Right ventricle myocardium inferior (tissue), 1 donor: Measurements from ENCODE around the gene TLNRD1. TPM values are rescaled to one million over a fixed set of nuclear protein-coding genes. Genes with fewer than 3 reads are reported as not detected.

Experiments used
- ATAC-seq: fragments of 200-7000 bp; cut with Tn5 transposase; one replicate; pipeline ENCODE4 v1.9.1; 2020; ENCODE audit warnings: mild to moderate bottlenecking, moderate library complexity
- DNase-seq: peaks from one replicate; pipeline ENCODE4 v3.0.0; 2021; ENCODE audit errors: missing footprints
- intact Hi-C: fragments of 100-400 bp; cut with DNase I; formaldehyde crosslinking; loops from one replicate; pipeline ENCODE4 v1.11.0; 2022
- total RNA-seq: library from RNA; stranded (reverse); fragmentation: NEBNext Ultra II Directional; extraction: Animal tissue kit (Norgen Biotek cat#: 25700); gene quantifications from one replicate; pipeline ENCODE4 v1.2.1, GENCODE V29; 2021
- donor health status: DM: no; HTN: yes; CAD: no; lungs with severe emphysema.

The TLNRD1 gene
- total RNA-seq, 1 donor from 2014 or later, result 7.1 TPM

DNA sequence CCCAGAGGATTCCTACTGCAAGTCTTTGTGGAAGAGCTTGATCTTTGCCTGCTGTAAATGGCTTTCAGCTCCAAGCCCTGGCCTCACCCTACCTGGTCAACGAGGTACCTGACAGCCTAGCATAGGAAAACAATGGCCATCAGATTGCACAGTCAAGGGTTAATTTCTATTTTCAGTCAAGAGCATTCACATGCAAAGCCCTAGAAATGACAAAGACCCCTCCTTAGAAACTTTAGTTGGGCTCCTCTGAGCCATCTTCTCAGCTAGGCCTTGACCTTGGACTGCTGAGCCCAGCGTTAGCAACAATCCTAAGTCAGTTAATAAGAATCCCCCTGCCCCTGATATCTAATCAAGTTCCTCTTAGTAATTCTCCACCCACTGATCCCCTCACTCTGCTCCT, 29.6 kb upstream of the TLNRD1 start:
- intact Hi-C loops, result loop anchor here (2.0 kb wide), 1 partner anchor 514 kb away; no protein-coding TSS in a partner anchor
- no peak for DNase-seq
- no peak for ATAC-seq

GRCh38 chr15:80972276-80972675, 28.4 kb upstream of the TLNRD1 start:
- no peak for ATAC-seq
- intact Hi-C loops, result no loop called here
- DNase-seq, result no peak

DNA sequence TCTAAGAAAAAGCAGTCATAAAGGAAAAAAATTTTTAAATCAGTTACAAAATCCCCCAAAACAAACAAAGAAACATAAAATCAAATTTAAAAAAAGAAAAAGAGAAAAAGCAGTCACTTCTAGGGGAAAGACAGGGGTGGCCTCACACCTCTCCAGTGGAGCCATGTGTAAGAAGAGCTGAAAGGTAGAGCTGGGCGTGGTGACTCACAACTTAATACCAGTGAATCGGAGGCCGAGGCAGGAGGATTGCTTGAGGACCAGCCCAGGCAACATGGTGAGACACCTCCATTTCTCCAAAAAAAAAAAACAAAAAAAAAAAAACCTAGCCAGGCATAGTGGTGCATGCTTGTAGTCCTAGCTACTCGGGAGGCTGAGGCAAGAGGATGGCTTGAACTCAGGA, 25.8 kb upstream of the TLNRD1 start:
- ATAC-seq, result no peak
- no peak for DNase-seq
- intact Hi-C loops, result loop anchor here (5.0 kb wide), 1 partner anchor 292 kb away; no protein-coding TSS in a partner anchor

DNA sequence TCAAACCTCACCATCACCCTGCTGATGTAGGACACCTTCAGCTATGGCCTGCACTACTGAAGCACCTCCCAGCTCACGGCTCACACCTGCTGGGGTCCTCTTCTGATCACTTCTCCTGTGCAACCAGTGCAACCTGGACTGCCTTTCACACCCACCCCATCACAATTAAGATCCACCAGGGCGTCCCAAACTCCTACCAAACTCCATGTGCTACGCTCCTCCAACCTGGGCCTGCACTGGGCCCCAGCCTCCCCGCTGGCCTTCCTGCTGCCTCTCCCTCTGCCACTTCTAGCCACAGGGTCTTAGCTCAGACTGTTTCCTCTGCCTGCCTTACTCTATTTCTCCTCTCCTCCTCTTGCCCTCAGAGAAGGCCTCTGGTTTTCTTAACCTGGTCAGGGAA, 23.9 kb upstream of the TLNRD1 start:
- DNase-seq (no peak), ATAC-seq (no peak)
- intact Hi-C loops, result loop anchor here (5.0 kb wide), 1 partner anchor 290 kb away; no protein-coding TSS in a partner anchor

GRCh38 chr15:80977627-80978036, 23.1 kb upstream of the TLNRD1 start:
- DNase-seq (no peak), ATAC-seq (peak; percentile 77)
- intact Hi-C loops, result loop anchor here (5.0 kb wide), 1 partner anchor 290 kb away; no protein-coding TSS in a partner anchor

DNA sequence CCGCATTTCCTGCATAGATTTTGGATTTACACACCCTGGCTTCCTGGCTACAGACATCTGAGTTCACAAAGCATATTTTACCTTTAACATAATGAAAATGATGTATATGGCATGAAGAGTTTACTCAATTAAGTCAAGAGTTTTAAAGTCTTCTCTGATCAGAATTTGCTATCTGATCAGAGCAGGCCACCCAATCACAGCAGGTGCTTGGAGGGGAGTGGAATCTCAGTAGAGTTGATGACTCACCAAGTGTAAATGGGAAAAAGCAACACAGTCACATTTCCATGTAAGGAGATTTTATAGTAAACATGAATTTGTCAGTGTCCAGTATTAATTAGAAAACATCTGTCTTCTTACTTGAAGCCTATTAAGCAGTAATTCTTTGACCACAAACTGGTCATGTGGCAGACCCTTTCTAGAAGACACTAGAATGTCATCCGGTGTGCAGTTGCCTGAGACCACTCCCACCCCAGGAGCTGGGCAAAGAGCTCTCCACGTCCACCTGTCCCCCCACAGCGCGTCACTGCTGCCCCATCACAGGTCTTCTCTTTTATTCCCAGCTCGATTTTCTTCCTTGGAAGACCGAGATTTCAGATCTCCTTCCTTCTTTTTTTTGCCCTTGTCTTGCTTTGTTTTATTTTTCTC, 21.9 kb upstream of the TLNRD1 start:
- DNase-seq, result no peak
- no peak for ATAC-seq
- intact Hi-C loops, result loop anchor here (5.0 kb wide), 1 partner anchor 288 kb away; no protein-coding TSS in a partner anchor

DNA sequence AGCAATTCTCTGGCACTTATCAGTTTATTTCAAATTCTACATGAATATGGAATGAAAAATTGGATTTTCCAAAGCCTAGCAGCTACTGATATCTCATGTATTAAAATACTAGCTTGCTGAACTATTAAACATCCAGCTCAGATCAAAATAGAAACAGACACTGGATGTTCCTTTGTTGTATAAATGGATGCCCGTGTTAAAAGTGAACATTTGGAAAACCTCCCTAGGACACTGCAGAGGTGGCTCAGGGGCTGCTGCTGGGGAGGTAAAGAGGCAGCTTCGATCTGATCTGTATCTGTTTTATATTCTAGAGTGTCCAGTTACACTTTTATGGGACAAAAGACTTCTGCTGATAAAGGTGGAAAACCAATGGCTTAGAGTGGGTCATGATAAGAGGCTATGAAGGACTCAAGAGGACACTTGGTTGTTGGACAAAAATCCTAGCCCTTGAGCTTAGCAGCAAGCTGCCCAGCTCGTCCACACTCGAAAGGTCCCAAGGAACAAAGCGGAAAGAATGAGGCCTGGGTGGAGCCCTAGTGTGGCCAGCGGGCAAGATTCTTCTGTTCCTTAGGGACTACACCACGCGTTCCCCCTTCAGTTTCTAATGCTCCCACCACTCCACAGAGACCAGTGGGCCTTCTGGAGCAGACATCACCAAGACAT, 21.1 kb upstream of the TLNRD1 start:
- DNase-seq (no peak), ATAC-seq (no peak)
- intact Hi-C loops, result loop anchor here (5.0 to 10.0 kb wide), 2 partner anchors 285 to 288 kb away; partner anchors contain the start of gene ABHD17C

DNA sequence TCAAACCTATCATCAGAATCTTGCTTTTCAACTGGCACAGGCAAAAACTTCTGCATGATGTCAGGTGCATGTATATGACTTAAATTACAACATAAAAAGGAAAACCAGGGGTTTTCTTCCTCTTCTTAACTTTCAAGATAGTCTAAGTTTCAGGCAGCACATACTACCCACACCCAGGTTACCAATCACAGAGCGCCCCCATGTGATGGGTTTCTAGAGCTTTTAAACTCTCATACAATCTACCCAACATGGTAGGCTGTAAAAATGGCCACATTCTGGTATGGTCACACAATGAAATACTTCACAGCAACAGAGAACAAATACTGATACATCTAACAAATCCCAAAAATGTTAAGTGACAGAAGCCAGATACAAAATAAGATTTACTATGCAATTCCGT, 18.5 kb upstream of the TLNRD1 start:
- no peak for ATAC-seq
- DNase-seq, result no peak
- intact Hi-C loops, result loop anchor here (10.0 kb wide), 1 partner anchor 287 kb away; the partner anchor contains the start of gene ABHD17C

DNA sequence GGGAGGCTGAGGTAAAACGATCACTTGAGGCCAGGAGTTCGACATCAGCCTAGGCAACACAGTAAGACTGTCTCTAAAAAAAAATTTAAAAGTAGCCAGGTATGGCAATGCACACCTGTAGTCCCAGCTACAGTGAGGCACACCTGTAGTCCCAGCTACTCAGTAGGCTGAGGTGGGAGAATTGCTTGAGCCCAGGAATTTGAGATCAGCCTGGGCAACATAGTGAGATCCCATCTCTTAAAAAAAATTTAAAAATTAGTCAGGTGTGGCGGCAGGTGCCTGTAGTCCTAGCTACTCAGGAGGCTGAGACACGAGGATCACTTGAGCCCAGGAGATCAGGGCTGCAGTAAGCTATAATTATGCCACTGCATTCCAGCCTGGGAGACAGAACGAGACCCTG, 17.9 kb upstream of the TLNRD1 start:
- intact Hi-C loops, result loop anchor here (10.0 kb wide), 1 partner anchor 288 kb away; the partner anchor contains the start of gene ABHD17C
- no peak for ATAC-seq
- no peak for DNase-seq

GRCh38 chr15:80984856-80985255, 15.9 kb upstream of the TLNRD1 start:
- no peak for ATAC-seq
- DNase-seq, result no peak
- intact Hi-C loops, result loop anchor here (10.0 kb wide), 1 partner anchor 290 kb away; the partner anchor contains the start of gene ABHD17C

DNA sequence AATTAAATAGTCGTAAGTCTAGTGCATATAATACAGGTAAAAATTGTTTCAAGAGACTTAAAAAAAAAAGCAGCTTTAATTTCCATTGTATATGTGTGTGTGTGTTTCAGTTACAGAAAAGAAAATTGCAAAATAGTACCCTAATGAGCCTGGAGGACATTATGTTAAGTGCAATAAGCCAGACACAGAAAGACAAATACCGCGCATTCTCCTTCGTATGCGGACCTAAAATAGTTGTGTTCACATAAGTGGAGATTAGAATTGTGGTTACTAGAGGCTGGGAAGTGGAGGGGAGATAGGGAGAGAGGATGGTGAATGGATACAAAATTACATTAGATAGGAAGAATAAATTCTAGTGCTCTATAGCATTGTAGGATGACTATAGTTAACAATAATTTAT, 14.7 kb upstream of the TLNRD1 start:
- ATAC-seq (no peak), DNase-seq (no peak)
- intact Hi-C loops, result loop anchor here (10.0 kb wide), 1 partner anchor 291 kb away; the partner anchor contains the start of gene ABHD17C

DNA sequence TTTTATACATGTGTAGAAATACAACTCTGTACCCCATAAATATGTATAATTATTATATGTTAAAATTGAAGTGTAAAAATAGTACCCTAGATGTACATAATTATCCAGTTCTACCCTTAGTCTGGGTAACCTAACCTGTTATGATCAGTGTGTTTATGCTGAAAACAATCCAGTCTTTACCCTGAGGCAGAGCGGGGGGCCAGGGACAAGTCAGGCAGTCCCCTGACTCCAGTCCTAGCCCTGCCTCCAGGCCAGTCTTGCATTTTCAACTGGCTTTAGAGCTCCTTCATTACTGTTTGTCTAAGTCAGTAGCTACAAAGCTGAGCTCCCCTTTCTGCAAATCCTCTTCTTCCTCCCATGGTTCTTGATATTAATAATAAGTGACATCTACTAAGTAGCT, 14.2 kb upstream of the TLNRD1 start:
- ATAC-seq (no peak), DNase-seq (no peak)
- intact Hi-C loops, result loop anchor here (10.0 kb wide), 1 partner anchor 292 kb away; the partner anchor contains the start of gene ABHD17C

- ATAC-seq (no peak), DNase-seq (no peak)
- intact Hi-C loops, result loop anchor here (10.0 kb wide), 1 partner anchor 293 kb away; the partner anchor contains the start of gene ABHD17C
These were observed 12.5 kb upstream of the TLNRD1 start for GRCh38 chr15:80988148-80988796.

DNA sequence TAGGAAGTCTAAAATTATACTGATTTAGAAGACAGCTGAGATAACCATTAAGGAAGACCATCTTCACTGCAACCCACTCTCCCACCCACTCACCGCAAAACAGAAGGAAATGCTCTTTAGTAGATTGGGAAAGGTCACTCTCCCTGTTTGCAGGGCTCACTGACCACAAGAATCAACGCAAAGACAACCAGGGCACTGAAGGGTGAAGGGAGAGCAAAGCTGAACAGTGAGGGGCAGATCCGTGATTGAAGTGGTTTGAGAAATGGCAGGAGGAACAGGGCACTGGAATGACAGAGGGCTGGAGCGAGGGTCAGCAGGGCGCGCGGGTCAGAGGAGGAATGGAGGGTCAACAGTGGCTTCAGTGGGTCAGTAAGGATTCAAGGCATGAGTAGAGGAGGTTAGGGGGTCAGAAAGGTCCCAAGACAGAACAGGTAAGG, 11.6 kb upstream of the TLNRD1 start:
- intact Hi-C loops, result loop anchor here (10.0 kb wide), 1 partner anchor 294 kb away; the partner anchor contains the start of gene ABHD17C
- ATAC-seq (no peak), DNase-seq (no peak)

DNA sequence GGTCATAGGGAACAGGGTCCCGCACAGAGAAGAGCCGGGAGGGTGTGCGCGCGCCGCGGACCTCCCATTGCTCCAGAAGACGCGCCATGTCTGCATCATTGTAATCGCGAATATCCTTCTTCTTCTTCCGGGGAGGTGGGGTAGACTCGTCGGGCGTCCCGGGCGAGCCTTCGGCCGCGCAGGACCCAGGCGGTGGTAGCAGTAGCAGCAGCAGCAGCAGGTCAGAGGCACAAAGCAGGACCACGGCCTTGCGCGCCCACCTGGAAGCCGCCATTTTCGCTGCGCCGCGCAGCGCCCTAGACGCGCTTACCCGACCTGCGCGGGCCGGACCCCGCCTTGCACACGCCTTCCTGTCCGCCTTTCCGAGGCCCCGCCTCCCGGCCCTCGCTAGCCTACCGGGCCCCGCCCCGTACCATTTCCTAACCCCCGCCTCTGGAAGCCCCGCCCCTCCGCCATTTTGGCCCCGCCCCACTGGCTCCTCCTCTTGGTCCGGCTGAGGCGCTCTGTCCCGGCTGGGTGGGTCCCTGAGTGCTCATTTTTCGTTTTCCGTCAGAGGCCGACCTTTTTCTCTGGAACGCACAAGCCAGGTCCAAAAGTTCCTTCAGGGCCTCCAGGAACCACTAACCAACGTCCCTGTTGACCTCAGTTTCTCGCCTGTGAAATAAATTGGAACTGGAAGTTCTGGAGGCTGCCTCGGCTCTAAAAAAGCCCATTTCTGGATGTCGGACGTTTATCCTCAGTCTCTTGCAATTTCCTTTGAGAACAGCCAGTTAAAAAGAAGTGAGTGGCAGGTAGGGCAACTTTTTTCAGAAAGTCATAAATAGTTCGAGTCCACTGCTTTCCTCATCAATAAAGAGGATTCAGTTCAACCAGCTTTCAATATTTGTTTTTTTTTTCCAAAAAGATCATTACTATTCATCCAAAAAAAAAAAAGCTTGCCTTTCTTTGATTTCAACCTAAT, 10.9 kb upstream of the TLNRD1 start, which contains the start of gene MESD:
MESD (minus strand) TSS at position 302 of the 961 bp plus-strand sequence; CDS start at position 274, 28 bp downstream.
- intact Hi-C loops, result loop anchor here (5.0 to 10.0 kb wide), 2 partner anchors 278 to 295 kb away; partner anchors contain the start of gene ABHD17C
- ATAC-seq (peak; percentile 98), DNase-seq (peak; percentile 99)

- DNase-seq (no peak), ATAC-seq (no peak)
- intact Hi-C loops, result loop anchor here (5.0 kb wide), 1 partner anchor 276 kb away; no protein-coding TSS in a partner anchor
These were observed 9.8 kb upstream of the TLNRD1 start for GRCh38 chr15:80990955-80991354.

- ATAC-seq (peak; percentile 66), DNase-seq (no peak)
- intact Hi-C loops, result loop anchor here (5.0 kb wide), 1 partner anchor 276 kb away; no protein-coding TSS in a partner anchor
These were observed 9.3 kb upstream of the TLNRD1 start for GRCh38 chr15:80991421-80991820.

- intact Hi-C loops, result loop anchor here (5.0 kb wide), 1 partner anchor 275 kb away; no protein-coding TSS in a partner anchor
- ATAC-seq, result no peak
These were observed 8.7 kb upstream of the TLNRD1 start for GRCh38 chr15:80992006-80992405.

More at GRCh38 chr15:80992006-80992405, 8.7 kb upstream of the TLNRD1 start:
- DNase-seq, result no peak
